Hematopoietic multipotent progenitor cell treated with erythropoietin and hydrocortisone succinate and interleukin-3 and kit ligand, for 8 days (in vitro differentiated cells): ENCODE measurements around the gene CCDC88C.

Source experiments
- DNase-seq: peaks from one replicate; pipeline ENCODE4 v3.0.0-alpha.2; 2015

CCDC88C gene

GRCh38 chr14:91342206-91342760 lies 75.3 kb downstream of the CCDC88C start:
- DNase-seq = no peak

- DNase-seq = no peak
Measured at GRCh38 chr14:91341751-91342154, 75.9 kb downstream of the CCDC88C start.

DNA sequence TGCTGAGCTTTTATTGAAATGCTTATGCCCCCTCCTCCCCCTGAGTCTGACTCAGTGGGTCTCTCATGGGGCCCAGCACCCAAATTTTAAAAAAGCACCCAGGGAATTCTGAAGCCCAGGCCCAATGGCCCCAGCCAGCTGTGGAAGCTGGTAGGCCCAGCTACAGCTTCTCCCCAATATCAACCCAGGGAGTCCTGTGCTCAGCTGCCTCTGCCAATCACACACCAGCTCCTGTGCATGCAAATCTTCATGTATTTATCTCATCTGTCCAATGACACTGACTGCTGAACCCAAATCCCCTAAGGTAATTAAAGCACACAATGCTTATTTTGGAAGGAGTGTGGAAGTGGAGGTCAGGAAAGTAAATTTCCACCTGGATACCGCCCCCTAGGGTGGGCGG lies 76.3 kb downstream of the CCDC88C start:
- no peak for DNase-seq

DNA sequence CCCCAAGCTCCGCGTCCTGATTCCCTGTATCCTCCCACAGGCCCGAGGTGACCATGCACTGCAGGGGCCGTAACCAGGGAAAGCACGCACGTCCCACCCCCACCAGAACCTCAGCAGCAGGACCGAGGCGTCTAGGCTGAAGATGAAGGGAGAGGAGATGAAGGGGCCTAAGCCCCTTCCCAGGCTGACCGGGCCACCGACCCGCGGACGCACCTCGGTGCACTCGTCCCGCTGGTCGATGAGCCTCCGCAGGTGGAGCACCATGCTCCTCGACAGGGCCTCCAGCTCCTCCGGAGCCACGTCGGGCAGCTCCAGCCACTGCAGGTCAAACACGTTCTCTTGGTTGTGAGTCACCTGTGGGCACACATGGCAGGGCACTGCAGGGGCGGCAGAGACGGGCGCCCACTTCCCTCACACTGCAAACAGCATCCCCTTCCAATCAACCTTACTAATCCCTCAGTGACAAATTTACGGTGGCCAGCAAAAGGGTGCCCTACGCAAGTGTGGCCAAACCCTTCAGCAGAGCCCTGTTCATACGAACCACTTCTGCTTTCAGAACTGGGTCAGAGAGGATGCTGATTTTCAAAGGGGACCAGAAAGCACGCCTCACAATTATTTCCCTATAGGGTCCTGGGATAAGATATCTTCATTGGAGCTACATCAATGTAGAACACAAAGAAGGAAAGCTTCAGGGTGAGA lies 77.8 kb downstream of the CCDC88C start:
- no peak for DNase-seq

DNA sequence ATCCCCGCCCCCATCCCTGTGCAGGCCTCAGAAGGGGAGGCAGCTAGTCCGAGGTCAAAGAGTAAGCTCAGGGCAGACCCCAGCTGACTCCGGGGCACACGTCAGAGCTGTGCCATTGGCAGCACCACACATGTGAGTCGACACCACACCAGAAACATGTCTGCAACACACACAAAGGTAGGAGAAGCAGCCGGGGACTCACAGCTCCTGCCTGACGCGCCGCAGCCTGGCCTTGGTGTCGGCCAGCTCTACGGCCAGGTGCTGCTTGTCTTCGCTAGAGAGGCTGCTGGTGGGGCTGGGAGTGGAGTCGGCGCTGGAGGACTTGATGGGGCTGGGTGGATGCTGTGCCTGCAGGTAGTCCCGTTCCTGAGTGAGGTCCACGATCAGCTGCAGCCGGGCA lies 78.5 kb downstream of the CCDC88C start:
- no peak for DNase-seq

DNA sequence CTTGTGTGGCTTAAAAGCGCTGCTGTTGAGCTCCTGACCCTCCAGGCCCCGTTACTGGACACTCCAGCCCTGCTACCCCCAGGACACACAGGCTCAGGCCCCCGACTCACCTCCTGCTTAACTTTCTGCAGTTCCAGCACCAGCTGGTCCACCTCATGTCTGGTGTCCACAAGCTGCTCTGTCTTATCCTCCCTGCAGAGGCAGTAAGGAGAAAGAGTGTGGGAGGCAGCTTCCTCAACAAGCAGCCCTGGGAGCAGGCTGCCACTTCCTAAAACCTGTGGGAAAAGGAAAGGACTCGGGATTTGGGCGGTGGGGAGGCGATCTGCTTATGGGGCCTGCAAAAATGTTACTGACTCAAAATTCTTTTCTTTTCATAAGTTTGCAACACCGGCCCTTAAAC lies 79.2 kb downstream of the CCDC88C start:
- DNase-seq = no peak

- no peak for DNase-seq
Measured at GRCh38 chr14:91337699-91338335, 79.8 kb downstream of the CCDC88C start.

- DNase-seq = no peak
Measured at GRCh38 chr14:91336093-91336450, 81.5 kb downstream of the CCDC88C start.

GRCh38 chr14:91335191-91336092 lies 82.2 kb downstream of the CCDC88C start:
- no peak for DNase-seq

- no peak for DNase-seq
Measured at GRCh38 chr14:91333650-91334039, 84.0 kb downstream of the CCDC88C start.

- DNase-seq = no peak
Measured at GRCh38 chr14:91332986-91333649, 84.5 kb downstream of the CCDC88C start.

DNA sequence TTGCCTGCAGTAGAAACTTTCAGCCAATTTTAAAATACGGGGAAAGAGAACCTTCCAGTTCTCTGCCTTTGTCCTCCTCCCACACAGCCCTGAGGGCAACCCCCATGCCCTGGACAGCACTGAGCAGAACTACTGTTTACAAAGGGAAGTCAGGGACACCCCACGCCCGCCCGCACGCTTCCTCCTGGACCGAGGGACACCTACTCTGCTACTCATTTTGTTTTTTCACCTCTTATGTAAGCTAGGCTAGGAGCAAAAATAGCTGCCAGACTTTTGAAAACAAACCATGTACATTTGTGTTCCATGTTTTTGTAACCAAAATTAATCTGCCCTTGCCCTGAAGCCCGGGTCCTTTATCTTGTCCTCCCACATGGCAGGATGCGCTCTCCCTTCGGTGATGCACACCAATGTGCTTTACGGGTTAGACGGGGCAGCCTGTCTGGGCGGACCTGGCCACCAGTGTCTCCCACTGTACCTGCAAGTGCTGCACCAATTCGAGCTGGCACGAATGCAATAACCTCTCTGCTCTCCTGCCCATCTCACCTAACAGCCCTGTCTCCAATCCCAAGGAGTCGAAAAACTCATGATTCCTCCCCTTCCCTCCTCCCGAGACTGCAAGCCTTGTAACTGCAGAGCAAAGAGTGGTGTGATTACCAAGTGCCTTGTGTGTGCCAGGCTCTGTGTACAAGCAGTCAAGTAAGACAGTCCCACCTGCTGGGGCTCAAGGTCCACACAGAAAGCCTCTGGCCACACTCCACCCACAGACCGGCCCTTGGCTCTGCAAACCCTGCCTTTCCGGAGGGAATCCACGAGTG lies 85.2 kb downstream of the CCDC88C start:
- peak; percentile 91 for DNase-seq

DNA sequence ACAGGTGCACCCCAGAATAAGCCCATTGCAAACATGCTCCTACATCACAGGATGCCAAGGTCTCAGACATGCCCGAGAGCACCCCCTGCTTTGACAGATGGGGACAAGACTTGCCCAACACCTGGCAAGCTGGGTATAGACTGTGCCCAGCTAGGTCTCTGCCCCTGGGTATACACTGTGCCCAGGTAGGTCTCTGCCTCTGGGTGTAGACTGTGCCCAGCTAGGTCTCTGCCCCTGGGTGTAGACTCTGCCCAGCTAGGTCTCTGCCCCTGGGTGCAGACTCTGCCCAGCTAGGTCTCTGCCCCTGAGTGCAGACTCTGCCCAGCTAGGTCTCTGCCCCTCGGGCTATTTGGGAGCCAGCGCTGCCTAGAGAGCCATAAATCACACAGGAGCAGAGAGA lies 85.9 kb downstream of the CCDC88C start:
- no peak for DNase-seq

DNA sequence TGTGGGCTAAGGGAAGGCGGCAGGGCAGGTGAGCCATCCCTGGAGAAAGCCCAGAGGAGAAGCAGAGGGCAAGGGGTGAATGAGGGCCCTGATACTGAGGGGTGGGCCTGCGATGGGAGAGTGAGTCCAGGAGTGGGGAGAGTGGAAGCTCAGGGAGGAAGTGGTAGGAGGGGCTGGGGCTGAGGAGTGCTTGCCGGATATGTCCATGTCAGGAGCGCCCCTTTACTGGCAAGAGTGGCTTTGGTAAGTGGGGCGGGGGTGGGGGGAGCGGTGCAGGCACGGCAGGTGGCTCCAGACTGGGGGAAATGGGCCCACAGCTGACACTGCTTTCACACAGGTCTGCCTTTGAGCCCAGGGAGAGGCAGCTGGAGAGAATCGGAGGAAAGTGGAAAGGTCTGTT lies 86.8 kb downstream of the CCDC88C start:
- DNase-seq = no peak

GRCh38 chr14:91330096-91330696 lies 87.4 kb downstream of the CCDC88C start:
- no peak for DNase-seq

- no peak for DNase-seq
Measured at GRCh38 chr14:91329486-91330014, 88.1 kb downstream of the CCDC88C start.

DNA sequence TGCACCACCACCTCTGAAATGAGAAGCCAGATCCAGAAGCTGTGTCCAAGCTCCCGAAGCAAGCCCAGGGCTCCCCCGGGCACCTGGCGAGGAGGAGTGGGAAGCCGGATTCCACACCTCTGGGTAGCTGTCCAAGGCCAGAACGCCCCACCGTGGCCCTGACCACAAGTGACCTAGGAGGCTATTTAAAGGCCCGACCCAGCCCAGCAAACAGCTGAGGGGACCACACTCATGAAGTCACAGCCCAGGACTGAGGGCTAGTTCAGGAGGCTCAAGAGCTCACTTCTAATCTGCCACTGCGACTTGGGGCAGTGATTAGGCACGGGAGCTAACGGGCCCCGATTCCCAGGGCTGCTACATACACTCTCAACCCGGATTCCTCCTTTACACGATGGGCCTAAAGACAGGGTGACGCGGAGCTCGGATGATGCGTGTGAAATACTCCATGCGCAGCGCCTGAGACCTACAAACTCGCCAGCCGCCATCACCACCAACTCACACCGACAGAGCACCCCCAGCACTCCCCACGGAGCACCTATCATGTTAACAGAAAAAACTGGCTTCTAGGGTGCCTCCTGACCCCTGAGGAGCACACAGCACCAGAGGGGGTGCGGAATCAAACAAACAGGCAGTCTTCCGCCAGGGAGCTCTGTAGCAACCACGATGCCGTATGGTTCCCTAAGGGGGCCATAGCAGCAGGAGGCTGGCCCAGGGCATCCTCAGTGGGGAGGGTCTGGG lies 89.1 kb downstream of the CCDC88C start:
- no peak for DNase-seq

- no peak for DNase-seq
Measured at GRCh38 chr14:91327661-91328312, 89.8 kb downstream of the CCDC88C start.

DNA sequence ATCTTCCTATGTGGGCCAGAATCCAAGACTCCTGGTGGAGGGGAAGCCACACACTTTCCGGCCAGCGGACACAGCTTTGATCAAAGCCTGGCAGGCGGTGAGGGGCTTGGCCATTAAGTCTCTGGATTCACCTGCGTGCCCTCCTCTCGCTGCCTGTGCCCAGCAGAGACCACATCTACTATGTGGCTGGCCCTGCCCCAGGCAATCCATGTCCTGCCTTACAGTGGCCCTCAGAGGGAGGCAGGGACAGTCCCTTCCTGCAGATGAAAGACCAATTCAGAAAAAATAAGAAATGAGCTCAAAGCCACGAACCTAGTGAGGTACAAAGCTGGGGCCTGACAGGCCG lies 90.4 kb downstream of the CCDC88C start:
- peak; percentile 30 for DNase-seq
